ENCODE data around the gene VSIG2. TPM values are rescaled to one million over a fixed set of nuclear protein-coding genes. Genes with fewer than 3 reads are reported as not detected.

The VSIG2 gene
- total RNA-seq, 4 donors from 2014 or later: 1.9 to 2.2 TPM; not detected in 2

DNA sequence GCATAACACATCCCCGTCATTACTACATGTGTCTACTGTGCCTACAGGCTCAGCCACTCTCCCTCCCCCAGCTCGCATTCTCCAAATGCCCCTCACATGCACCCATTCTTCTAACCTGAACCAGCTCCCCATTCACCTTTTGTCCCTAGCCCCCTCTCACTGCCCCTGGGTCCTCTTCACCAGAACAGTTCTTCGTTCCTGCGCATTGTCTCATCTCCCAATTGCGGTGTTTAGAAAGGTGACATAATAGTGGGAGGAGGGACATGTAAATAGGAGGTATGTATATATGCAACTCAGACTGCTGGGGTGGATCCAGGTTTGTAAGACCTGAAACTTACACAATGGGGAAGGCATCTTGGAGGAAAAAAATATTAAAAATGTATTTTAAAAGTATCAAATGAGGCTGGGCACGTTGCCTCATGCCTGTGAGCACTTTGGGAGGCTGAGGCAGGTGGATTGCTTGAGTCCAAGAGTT, 4.7 kb upstream of the VSIG2 start:
- no peak overlapping the region for H3K27ac ChIP-seq
- TF ChIP-seq, protein P1, sequence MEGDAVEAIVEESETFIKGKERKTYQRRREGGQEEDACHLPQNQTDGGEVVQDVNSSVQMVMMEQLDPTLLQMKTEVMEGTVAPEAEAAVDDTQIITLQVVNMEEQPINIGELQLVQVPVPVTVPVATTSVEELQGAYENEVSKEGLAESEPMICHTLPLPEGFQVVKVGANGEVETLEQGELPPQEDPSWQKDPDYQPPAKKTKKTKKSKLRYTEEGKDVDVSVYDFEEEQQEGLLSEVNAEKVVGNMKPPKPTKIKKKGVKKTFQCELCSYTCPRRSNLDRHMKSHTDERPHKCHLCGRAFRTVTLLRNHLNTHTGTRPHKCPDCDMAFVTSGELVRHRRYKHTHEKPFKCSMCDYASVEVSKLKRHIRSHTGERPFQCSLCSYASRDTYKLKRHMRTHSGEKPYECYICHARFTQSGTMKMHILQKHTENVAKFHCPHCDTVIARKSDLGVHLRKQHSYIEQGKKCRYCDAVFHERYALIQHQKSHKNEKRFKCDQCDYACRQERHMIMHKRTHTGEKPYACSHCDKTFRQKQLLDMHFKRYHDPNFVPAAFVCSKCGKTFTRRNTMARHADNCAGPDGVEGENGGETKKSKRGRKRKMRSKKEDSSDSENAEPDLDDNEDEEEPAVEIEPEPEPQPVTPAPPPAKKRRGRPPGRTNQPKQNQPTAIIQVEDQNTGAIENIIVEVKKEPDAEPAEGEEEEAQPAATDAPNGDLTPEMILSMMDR (IDR thresholded peaks at IDR 0.05): no peak
- no peak for TF ChIP-seq POLR2A (IDR thresholded peaks at IDR 0.05)
- DNase-seq: no peak
- no peak overlapping the region for H3K4me3 ChIP-seq
- no peaks in the 10 kb centered on the region for H3K9me3 ChIP-seq
- peaks cover 16 to 23% of the 10 kb centered on the region in 2 donors for H3K27me3 ChIP-seq
- peaks cover 0 to 13% of the 10 kb centered on the region in 2 donors for H3K4me1 ChIP-seq
- intact Hi-C loops (cut with DNase I; ENCODE audit: low total_unique reads): no loop called here
- H3K36me3 ChIP-seq: no peaks in the 10 kb centered on the region

DNA sequence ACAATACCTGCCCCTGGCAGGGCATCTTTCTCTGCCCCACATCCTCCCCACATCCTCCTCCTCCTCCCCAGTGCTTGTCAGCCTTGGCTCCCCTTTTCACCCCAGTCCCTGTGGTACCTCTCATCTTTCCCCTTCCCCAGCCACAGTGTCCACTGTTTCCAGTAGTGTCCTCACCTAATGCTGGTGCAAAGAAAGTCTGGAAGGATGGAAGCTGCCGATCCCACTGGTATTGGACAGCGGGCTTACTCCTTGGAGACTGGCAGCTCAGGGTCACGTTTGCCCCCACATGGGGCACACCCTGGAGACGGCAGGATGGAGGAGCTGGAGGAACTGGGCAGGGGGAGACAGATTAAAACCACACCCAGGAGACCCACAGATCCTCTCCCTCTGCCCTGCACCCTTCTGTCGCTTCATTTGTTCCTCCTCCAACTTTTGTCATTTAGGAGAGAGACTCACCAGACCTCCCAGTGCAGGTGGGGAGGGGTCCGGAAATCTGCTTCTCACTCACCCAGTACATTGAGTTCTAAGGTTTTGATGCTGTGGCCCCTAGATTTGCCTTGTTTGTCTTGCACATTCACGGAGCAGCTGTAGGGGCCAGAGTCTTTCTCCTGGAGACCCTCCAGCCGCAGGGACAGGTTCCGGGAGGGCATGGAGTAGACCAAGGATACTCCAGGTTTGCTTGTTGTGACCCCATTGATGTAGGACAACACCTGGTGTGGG, 4.1 kb upstream of the VSIG2 start:
- Histone ChIP-seq H3K9me3 (no peaks in the 10 kb centered on the region), H3K4me1 (peaks cover 0 to 11% of the 10 kb centered on the region in 2 donors), H3K27ac (no peak overlapping the region), H3K27me3 (peaks cover 16 to 23% of the 10 kb centered on the region in 2 donors), H3K4me3 (no peak overlapping the region), H3K36me3 (no peaks in the 10 kb centered on the region)
- intact Hi-C loops (cut with DNase I; ENCODE audit: low total_unique reads): no loop called here
- TF ChIP-seq, protein P1 (IDR thresholded peaks at IDR 0.05): no peak
- no peak for TF ChIP-seq POLR2A (IDR thresholded peaks at IDR 0.05)
- no peak for DNase-seq

- no peak overlapping the region for H3K27ac ChIP-seq
- peaks cover 13 to 16% of the 10 kb centered on the region in 2 donors for H3K27me3 ChIP-seq
- peaks cover 0 to 11% of the 10 kb centered on the region in 2 donors for H3K4me1 ChIP-seq
- no peaks in the 10 kb centered on the region for H3K36me3 ChIP-seq
- no peaks in the 10 kb centered on the region for H3K9me3 ChIP-seq
- TF ChIP-seq, protein P1 (IDR thresholded peaks at IDR 0.05): no peak
- TF ChIP-seq POLR2A (IDR thresholded peaks at IDR 0.05): no peak
- DNase-seq: no peak
- no peak overlapping the region for H3K4me3 ChIP-seq
- intact Hi-C loops (cut with DNase I; ENCODE audit: low total_unique reads): no loop called here
Measured at GRCh38 chr11:124754710-124755109, 2.7 kb upstream of the VSIG2 start.

DNA sequence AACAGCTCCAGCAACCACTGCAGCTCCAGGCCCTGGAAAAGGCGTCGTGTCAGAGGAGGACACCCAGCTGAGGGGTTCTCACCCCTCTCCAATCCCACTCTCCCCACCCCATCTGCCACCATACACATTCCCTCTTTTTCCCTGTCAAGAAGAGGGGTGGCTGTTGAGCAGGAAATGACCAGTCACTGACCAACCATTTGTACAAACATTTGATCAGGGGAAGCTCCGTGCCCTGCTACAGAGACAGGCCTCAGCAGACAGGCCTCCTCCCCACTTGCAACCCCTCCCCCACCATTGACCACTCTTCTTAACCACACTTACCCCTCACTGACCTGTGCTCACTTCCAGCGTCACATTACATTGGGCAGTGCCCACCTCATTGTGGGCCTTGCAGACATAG, 2.3 kb upstream of the VSIG2 start:
- Histone ChIP-seq H3K4me3 (no peak overlapping the region), H3K27ac (no peak overlapping the region), H3K27me3 (peaks cover 9 to 16% of the 10 kb centered on the region in 2 donors), H3K4me1 (peaks cover 0 to 11% of the 10 kb centered on the region in 2 donors), H3K9me3 (no peaks in the 10 kb centered on the region), H3K36me3 (no peaks in the 10 kb centered on the region)
- no peak for TF ChIP-seq POLR2A (IDR thresholded peaks at IDR 0.05)
- TF ChIP-seq, protein P1 (IDR thresholded peaks at IDR 0.05): no peak
- intact Hi-C loops (cut with DNase I; ENCODE audit: low total_unique reads): no loop called here
- no peak for DNase-seq

GRCh38 chr11:124753624-124754023, 1.6 kb upstream of the VSIG2 start:
- intact Hi-C loops (cut with DNase I; ENCODE audit: low total_unique reads): no loop called here
- Histone ChIP-seq H3K9me3 (no peaks in the 10 kb centered on the region), H3K36me3 (no peaks in the 10 kb centered on the region), H3K4me3 (no peak overlapping the region), H3K4me1 (peaks cover 0 to 6% of the 10 kb centered on the region in 2 donors), H3K27me3 (peaks cover 4 to 19% of the 10 kb centered on the region in 2 donors), H3K27ac (no peak overlapping the region)
- DNase-seq: no peak
- TF ChIP-seq, protein P1 (IDR thresholded peaks at IDR 0.05): no peak
- no peak for TF ChIP-seq POLR2A (IDR thresholded peaks at IDR 0.05)

Measured in uterus (tissue), 4 donors.